Body of pancreas (tissue), 4 donors: Measurements from ENCODE around the gene FECH.

Experiments
- POLR2A ChIP-seq, 3 donors: fragments of 450-650 bp; IDR thresholded peaks; one replicate each; pipeline ENCODE4 v1.6.1; 2016; ENCODE audit warnings: antibody characterized with exemption in 3 of 3, mild to moderate bottlenecking in 2 of 3
- TF ChIP-seq, protein P1 (sequence below), 7 experiments: fragments of 450-650 bp in 4 of 7; fragments of 200-600 bp in 3 of 7; sonication (generic) in 3 of 7; IDR thresholded peaks; one replicate each; pipeline ENCODE4 v1.5.1; 2016 to 2019; ENCODE audit warnings: antibody characterized with exemption in 7 of 7

DNA sequence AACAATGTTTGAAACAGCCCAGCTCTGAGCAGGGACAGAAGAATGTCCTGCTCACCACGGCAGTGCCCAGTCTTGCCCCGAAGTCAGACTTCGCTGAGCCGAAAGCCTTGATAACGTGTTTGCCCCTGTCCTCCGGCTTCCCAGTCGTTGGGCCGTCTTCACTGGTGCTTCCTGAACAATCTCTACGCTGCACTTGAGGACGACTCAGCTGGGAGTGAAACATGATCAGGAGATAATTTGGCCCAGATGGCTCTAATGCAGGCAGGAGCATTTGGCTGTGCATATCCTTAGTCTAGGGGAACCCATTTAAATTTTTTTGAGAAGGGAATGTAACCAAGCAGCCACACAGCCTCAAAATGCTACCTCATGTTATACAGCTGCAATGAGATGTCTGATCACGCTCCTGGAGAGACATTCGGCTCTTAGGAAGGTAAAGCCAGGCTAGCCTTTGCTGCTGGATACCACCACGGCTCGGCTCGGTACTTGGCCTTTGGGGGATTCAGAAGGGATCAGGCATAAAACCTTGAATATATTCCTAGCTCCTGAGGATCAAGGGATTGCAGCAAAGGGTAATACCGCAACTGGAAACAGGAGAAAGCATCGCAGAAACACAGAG, 43.6 kb downstream of the FECH start:
- TF ChIP-seq, protein P1, sequence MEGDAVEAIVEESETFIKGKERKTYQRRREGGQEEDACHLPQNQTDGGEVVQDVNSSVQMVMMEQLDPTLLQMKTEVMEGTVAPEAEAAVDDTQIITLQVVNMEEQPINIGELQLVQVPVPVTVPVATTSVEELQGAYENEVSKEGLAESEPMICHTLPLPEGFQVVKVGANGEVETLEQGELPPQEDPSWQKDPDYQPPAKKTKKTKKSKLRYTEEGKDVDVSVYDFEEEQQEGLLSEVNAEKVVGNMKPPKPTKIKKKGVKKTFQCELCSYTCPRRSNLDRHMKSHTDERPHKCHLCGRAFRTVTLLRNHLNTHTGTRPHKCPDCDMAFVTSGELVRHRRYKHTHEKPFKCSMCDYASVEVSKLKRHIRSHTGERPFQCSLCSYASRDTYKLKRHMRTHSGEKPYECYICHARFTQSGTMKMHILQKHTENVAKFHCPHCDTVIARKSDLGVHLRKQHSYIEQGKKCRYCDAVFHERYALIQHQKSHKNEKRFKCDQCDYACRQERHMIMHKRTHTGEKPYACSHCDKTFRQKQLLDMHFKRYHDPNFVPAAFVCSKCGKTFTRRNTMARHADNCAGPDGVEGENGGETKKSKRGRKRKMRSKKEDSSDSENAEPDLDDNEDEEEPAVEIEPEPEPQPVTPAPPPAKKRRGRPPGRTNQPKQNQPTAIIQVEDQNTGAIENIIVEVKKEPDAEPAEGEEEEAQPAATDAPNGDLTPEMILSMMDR (IDR thresholded peaks at IDR 0.05) = no peak
- TF ChIP-seq POLR2A (IDR thresholded peaks at IDR 0.05) = no peak
